BJ (cell line): ENCODE measurements around the gene SLC7A8. TPM values are rescaled to one million over a fixed set of nuclear protein-coding genes. Genes with fewer than 3 reads are reported as not detected.

Experiments
- CTCF ChIA-PET: fragments of 350-600 bp; formaldehyde crosslinking; extraction: SDS; loops from one replicate; lab custom pipeline; 2021; ENCODE audit warnings: antibody characterized with exemption, inconsistent platforms; lab: Yijun Ruan, JAX
- POLR2A ChIA-PET: fragments of 300-600 bp; sonication (Branson Sonifier 250); formaldehyde crosslinking; extraction: SDS; loops from one replicate; lab custom pipeline; 2021; ENCODE audit warnings: antibody characterized with exemption; lab: Charles Lee
- DNase-seq: peaks from one replicate; pipeline ENCODE4 v3.0.0-alpha.2; 2011; ENCODE audit warnings: low read depth
- H3K27me3 ChIP-seq: 2 replicates; pipeline ENCODE4 v1.6.0; 2011; ENCODE audit warnings: low read length; ENCODE audit not compliant: control insufficient read depth, insufficient read depth
- H3K36me3 ChIP-seq: 2 replicates; pipeline ENCODE4 v1.5.1; 2011; ENCODE audit warnings: low read length; ENCODE audit not compliant: control insufficient read depth, insufficient read depth
- H3K4me3 ChIP-seq: 2 replicates; pipeline ENCODE4 v1.5.1; 2011; ENCODE audit warnings: low read depth, mild to moderate bottlenecking, control low read depth, low read length
- CTCF ChIP-seq: IDR thresholded peaks from 2 replicates; pipeline ENCODE4 v1.5.1; 2011; ENCODE audit warnings: low read depth, mild to moderate bottlenecking, control low read depth, inconsistent platforms, low read length, moderate library complexity; ENCODE audit not compliant: insufficient read depth
- polyA plus RNA-seq: library from polyadenylated mRNA; depleted of rRNA; stranded (reverse); fragments of >200 nt; gene quantifications from 2 replicates; pipeline ENCODE4 v1.2.3, GENCODE V29; 2011

The SLC7A8 gene
- polyA plus RNA-seq, 1 experiment: 4.6 TPM

- no peak for DNase-seq
- Histone ChIP-seq H3K27me3 (no peaks in the 10 kb centered on the region), H3K4me3 (peak overlapping the region; percentile 89), H3K36me3 (peaks cover 16% of the 10 kb centered on the region)
- ChIA-PET POLR2A (no interaction called here), CTCF (interaction anchor here (1.2 to 5.9 kb wide), 2 partner anchors 15 to 24 kb away, joined by 4 to 50 read pairs; no protein-coding TSS in a partner anchor)
- TF ChIP-seq CTCF: no peak
These were observed 90.4 kb downstream of the SLC7A8 start for GRCh38 chr14:23093104-23093503.

- Histone ChIP-seq H3K27me3 (no peaks in the 10 kb centered on the region), H3K36me3 (peaks cover 11% of the 10 kb centered on the region), H3K4me3 (no peak overlapping the region)
- TF ChIP-seq CTCF: no peak
- ChIA-PET CTCF (interaction anchor here (1.0 to 5.9 kb wide), 5 partner anchors 13 to 105 kb away, joined by 3 to 50 read pairs (median 4); no protein-coding TSS in a partner anchor), POLR2A (interaction anchor here (0.6 kb wide), 1 partner anchor 13 kb away, joined by 3 read pairs; no protein-coding TSS in a partner anchor)
- no peak for DNase-seq
These were observed 91.9 kb downstream of the SLC7A8 start for GRCh38 chr14:23091294-23092225.

GRCh38 chr14:23090254-23090636 lies 93.2 kb downstream of the SLC7A8 start:
- peaks cover 14% of the 10 kb centered on the region for H3K36me3 ChIP-seq
- ChIA-PET POLR2A (no interaction called here), CTCF (interaction anchor here (0.8 to 5.9 kb wide), 3 partner anchors 12 to 97 kb away, joined by 3 to 50 read pairs (median 3); no protein-coding TSS in a partner anchor)
- H3K4me3 ChIP-seq: no peak overlapping the region
- H3K27me3 ChIP-seq: no peaks in the 10 kb centered on the region
- DNase-seq: no peak
- TF ChIP-seq CTCF: no peak

GRCh38 chr14:23089498-23090253 lies 93.8 kb downstream of the SLC7A8 start:
- H3K4me3 ChIP-seq: no peak overlapping the region
- DNase-seq: no peak
- TF ChIP-seq CTCF: no peak
- peaks cover 15% of the 10 kb centered on the region for H3K36me3 ChIP-seq
- ChIA-PET POLR2A (no interaction called here), CTCF (interaction anchor here (0.8 to 5.9 kb wide), 3 partner anchors 11 to 98 kb away, joined by 3 to 50 read pairs (median 3); no protein-coding TSS in a partner anchor)
- H3K27me3 ChIP-seq: no peaks in the 10 kb centered on the region

- CTCF ChIA-PET: interaction anchor here (1.4 to 3.1 kb wide), 4 partner anchors 8 to 22 kb away, joined by 4 to 18 read pairs (median 8); partner anchors contain the start of genes ACIN1 and C14orf119
- H3K36me3 ChIP-seq: peaks cover 16% of the 10 kb centered on the region
These were observed 96.9 kb downstream of the SLC7A8 start for GRCh38 chr14:23086565-23086964.

More at GRCh38 chr14:23086565-23086964, 96.9 kb downstream of the SLC7A8 start:
- POLR2A ChIA-PET: interaction anchor here (0.6 kb wide), 1 partner anchor 9 kb away, joined by 3 read pairs; the partner anchor contains the start of genes ACIN1 and C14orf119
- TF ChIP-seq CTCF: no peak
- no peak overlapping the region for H3K4me3 ChIP-seq
- no peaks in the 10 kb centered on the region for H3K27me3 ChIP-seq
- DNase-seq: no peak
